HepG2 (cell line): ENCODE data around the gene FHL5. TPM values are rescaled to one million over a fixed set of nuclear protein-coding genes. Genes with fewer than 3 reads are reported as not detected.

Experiments
- ATF1 ChIP-seq: IDR thresholded peaks from 2 replicates; pipeline ENCODE4 v1.6.1; 2016; ENCODE audit warnings: mild to moderate bottlenecking, control low read depth
- BCL3 ChIP-seq: sonication (generic); formaldehyde crosslinking; IDR thresholded peaks from 2 replicates; pipeline ENCODE4 v1.5.1; 2020; ENCODE audit warnings: mild to moderate bottlenecking, missing genetic modification reagents, moderate library complexity
- CBX2 ChIP-seq, 2 experiments: fragments of 200-600 bp in 1 of 2; sonication (generic); formaldehyde crosslinking in 1 of 2; IDR thresholded peaks; 2 replicates each; pipeline versions ENCODE4 v1.7.0 to v1.8.1; 2018 to 2022; ENCODE audit warnings: low read depth in 2 of 2, low read length in 1 of 2, mild to moderate bottlenecking in 1 of 2, missing genetic modification reagents in 1 of 2
- DBP ChIP-seq: sonication (generic); formaldehyde crosslinking; IDR thresholded peaks from 2 replicates; pipeline ENCODE4 v1.4.0; 2020; ENCODE audit warnings: missing genetic modification reagents; ENCODE audit errors: not compliant biosample characterization
- GZF1 ChIP-seq: sonication (generic); formaldehyde crosslinking; IDR thresholded peaks from 2 replicates; pipeline ENCODE4 v1.5.1; 2020; ENCODE audit warnings: mild to moderate bottlenecking, missing genetic modification reagents
- HCFC1 ChIP-seq: fragments of 150-350 bp; IDR thresholded peaks from 2 replicates; pipeline ENCODE4 v1.6.1; 2014; ENCODE audit warnings: low read depth, low read length
- HOXA7 ChIP-seq: sonication (generic); formaldehyde crosslinking; IDR thresholded peaks from 2 replicates; pipeline ENCODE4 v1.8.1; 2022; ENCODE audit warnings: mild to moderate bottlenecking, missing genetic modification reagents, moderate library complexity
- ISX ChIP-seq: sonication (generic); formaldehyde crosslinking; conservative IDR thresholded peaks from 2 replicates; pipeline ENCODE4 v1.5.0; 2020; ENCODE audit warnings: missing genetic modification reagents
- KMT2A ChIP-seq: sonication (generic); formaldehyde crosslinking; IDR thresholded peaks from 2 replicates; pipeline ENCODE4 v1.4.0; 2020; ENCODE audit warnings: missing genetic modification reagents
- MBNL3 ChIP-seq: fragments of 250-450 bp; sonication (Bioruptor Pico); conservative IDR thresholded peaks from 2 replicates; pipeline ENCODE4 v1.8.0; 2022; ENCODE audit warnings: mild to moderate bottlenecking, inconsistent platforms
- MTA3 ChIP-seq: sonication (generic); formaldehyde crosslinking; IDR thresholded peaks from 2 replicates; pipeline ENCODE4 v1.4.0; 2020; ENCODE audit warnings: missing genetic modification reagents
- SYNCRIP ChIP-seq: fragments of 200-400 bp; formaldehyde crosslinking; IDR thresholded peaks from 2 replicates; pipeline ENCODE4 v1.6.1; 2018; ENCODE audit warnings: mild to moderate bottlenecking, low read depth, low read length; ENCODE audit not compliant: insufficient read depth
- WIZ ChIP-seq: sonication (generic); formaldehyde crosslinking; IDR thresholded peaks from 2 replicates; pipeline ENCODE4 v1.5.1; 2020; ENCODE audit warnings: mild to moderate bottlenecking, missing genetic modification reagents
- XBP1 ChIP-seq: sonication (generic); formaldehyde crosslinking; IDR thresholded peaks from 2 replicates; pipeline ENCODE4 v1.5.0; 2020; ENCODE audit warnings: missing genetic modification reagents
- ZNF232 ChIP-seq: sonication (generic); formaldehyde crosslinking; IDR thresholded peaks from 2 replicates; pipeline ENCODE4 v1.4.0; 2020; ENCODE audit warnings: missing genetic modification reagents, borderline replicate concordance
- ZNF547 ChIP-seq: sonication (generic); formaldehyde crosslinking; IDR thresholded peaks from 2 replicates; pipeline ENCODE4 v1.5.1; 2020; ENCODE audit warnings: mild to moderate bottlenecking, missing genetic modification reagents
- ZNF562 ChIP-seq: sonication (generic); formaldehyde crosslinking; IDR thresholded peaks from 2 replicates; pipeline ENCODE4 v1.8.0; 2022; ENCODE audit warnings: missing genetic modification reagents, borderline replicate concordance
- ZNF768 ChIP-seq: sonication (generic); formaldehyde crosslinking; IDR thresholded peaks from 2 replicates; pipeline ENCODE4 v1.4.0; 2020; ENCODE audit warnings: missing genetic modification reagents
- ZSCAN29 ChIP-seq: sonication (generic); formaldehyde crosslinking; conservative IDR thresholded peaks from 2 replicates; pipeline ENCODE4 v1.4.0; 2020; ENCODE audit warnings: mild to moderate bottlenecking, missing genetic modification reagents
- polyA plus RNA-seq, 8 experiments: library from polyadenylated mRNA; depleted of rRNA in 3 of 8; stranded (reverse) in 7 of 8; unstranded in 1 of 8; fragments of >200 nt; fragmentation: Illumina TruSeq in 4 of 8; extraction: Trizol in 4 of 8; gene quantifications; 2 replicates each; pipeline versions ENCODE4 v1.2.1 to v1.2.3, GENCODE V29; 2011 to 2016; ENCODE audit warnings: low read depth in 4 of 8, missing spikeins in 1 of 8, mixed read lengths in 1 of 8; ENCODE audit not compliant: insufficient read depth in 1 of 8
- total RNA-seq, 5 experiments: library from RNA; depleted of rRNA; stranded (reverse); fragments of >200 nt; fragmentation: Illumina TruSeq; extraction: Trizol; gene quantifications; 2 replicates each; pipeline ENCODE4 v1.2.3, GENCODE V29; 2016; ENCODE audit warnings: low read depth in 1 of 5
- TF ChIP-seq, protein P1 (sequence below): sonication (generic); formaldehyde crosslinking; IDR thresholded peaks from 2 replicates; pipeline ENCODE4 v1.4.0; 2020; ENCODE audit warnings: missing genetic modification reagents, mild to moderate bottlenecking, borderline replicate concordance
- TF ChIP-seq, protein P2 (sequence below): sonication (generic); formaldehyde crosslinking; IDR thresholded peaks from 2 replicates; pipeline ENCODE4 v1.5.0; 2020; ENCODE audit warnings: missing genetic modification reagents, mild to moderate bottlenecking, borderline replicate concordance
- TF ChIP-seq, protein P3 (sequence below): sonication (generic); formaldehyde crosslinking; IDR thresholded peaks from 2 replicates; pipeline ENCODE4 v1.8.0; 2022; ENCODE audit warnings: low read depth, missing genetic modification reagents

Gene FHL5
- total and polyA plus RNA-seq, 2 of the 13 experiments (the other 11 are each of a cell fraction or from before 2014, with no cell fraction given) = not detected

- TF ChIP-seq, protein P1, sequence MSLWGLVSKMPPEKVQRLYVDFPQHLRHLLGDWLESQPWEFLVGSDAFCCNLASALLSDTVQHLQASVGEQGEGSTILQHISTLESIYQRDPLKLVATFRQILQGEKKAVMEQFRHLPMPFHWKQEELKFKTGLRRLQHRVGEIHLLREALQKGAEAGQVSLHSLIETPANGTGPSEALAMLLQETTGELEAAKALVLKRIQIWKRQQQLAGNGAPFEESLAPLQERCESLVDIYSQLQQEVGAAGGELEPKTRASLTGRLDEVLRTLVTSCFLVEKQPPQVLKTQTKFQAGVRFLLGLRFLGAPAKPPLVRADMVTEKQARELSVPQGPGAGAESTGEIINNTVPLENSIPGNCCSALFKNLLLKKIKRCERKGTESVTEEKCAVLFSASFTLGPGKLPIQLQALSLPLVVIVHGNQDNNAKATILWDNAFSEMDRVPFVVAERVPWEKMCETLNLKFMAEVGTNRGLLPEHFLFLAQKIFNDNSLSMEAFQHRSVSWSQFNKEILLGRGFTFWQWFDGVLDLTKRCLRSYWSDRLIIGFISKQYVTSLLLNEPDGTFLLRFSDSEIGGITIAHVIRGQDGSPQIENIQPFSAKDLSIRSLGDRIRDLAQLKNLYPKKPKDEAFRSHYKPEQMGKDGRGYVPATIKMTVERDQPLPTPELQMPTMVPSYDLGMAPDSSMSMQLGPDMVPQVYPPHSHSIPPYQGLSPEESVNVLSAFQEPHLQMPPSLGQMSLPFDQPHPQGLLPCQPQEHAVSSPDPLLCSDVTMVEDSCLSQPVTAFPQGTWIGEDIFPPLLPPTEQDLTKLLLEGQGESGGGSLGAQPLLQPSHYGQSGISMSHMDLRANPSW (CRISPR knock-in tag) = no peak; the same call in 1 of the 2 replicates
- TF ChIP-seq KMT2A (CRISPR knock-in tag) = peak; percentile 77
- peak; percentile 96 for TF ChIP-seq BCL3 (CRISPR knock-in tag)
- TF ChIP-seq, protein P2, sequence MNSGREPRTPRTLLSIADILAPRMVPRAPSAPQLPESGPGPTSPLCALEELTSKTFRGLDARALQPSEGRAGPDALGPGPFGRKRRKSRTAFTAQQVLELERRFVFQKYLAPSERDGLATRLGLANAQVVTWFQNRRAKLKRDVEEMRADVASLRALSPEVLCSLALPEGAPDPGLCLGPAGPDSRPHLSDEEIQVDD (CRISPR knock-in tag) = no peak
- TF ChIP-seq ZNF232 = 0 out of 2 replicates have a peak, but pooled peaks have one; percentile 59
- TF ChIP-seq ZSCAN29 (CRISPR knock-in tag) = 0 out of 2 replicates have a peak, but pooled peaks have one; percentile 44
- TF ChIP-seq HOXA7 (CRISPR knock-in tag) = no peak
- TF ChIP-seq, protein P3, sequence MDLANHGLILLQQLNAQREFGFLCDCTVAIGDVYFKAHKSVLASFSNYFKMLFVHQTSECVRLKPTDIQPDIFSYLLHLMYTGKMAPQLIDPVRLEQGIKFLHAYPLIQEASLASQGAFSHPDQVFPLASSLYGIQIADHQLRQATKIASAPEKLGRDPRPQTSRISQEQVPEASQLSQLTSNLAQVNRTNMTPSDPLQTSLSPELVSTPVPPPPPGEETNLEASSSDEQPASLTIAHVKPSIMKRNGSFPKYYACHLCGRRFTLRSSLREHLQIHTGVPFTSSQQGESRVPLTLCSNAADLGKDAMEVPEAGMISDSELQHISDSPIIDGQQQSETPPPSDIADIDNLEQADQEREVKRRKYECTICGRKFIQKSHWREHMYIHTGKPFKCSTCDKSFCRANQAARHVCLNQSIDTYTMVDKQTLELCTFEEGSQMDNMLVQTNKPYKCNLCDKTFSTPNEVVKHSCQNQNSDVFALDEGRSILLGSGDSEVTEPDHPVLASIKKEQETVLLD (CRISPR knock-in tag) = no peak
- no peak for TF ChIP-seq MTA3 (CRISPR knock-in tag)
- TF ChIP-seq DBP (CRISPR knock-in tag) = no peak
- 0 out of 2 replicates have a peak, but pooled peaks have one; percentile 32 for TF ChIP-seq HCFC1
- TF ChIP-seq CBX2 (IDR thresholded peaks at IDR 0.05; ENCODE audit: low read depth, low read length) = no peak
- TF ChIP-seq CBX2 (CRISPR knock-in tag; IDR thresholded peaks at IDR 0.05; ENCODE audit: low read depth) = no peak
- TF ChIP-seq ZNF562 = no peak
- no peak for TF ChIP-seq ISX
- TF ChIP-seq ATF1 (CRISPR knock-in tag) = peak; percentile 77
- peak; percentile 86; the same call in 1 of the 2 replicates for TF ChIP-seq ZNF547
- TF ChIP-seq WIZ = no peak
- TF ChIP-seq ZNF768 (CRISPR knock-in tag) = peak; percentile 59; the same call in 1 of the 2 replicates
- TF ChIP-seq GZF1 (CRISPR knock-in tag) = no peak
- no peak for TF ChIP-seq SYNCRIP
- no peak for TF ChIP-seq MBNL3 (CRISPR knock-in tag)
- peak; percentile 94 for TF ChIP-seq XBP1 (CRISPR knock-in tag)
Observed at GRCh38 chr6:96521644-96522464, 41.1 kb upstream of the FHL5 start, which contains the start of gene UFL1 (continued).
